Activated effector memory CD4-positive, alpha-beta T cell treated with Interleukin-2 at 50 U/mL for 16 hours (primary cell): ENCODE measurements around the gene GNRHR.
"Not testable (repeated sequence)": the region's sequence is repeated elsewhere in the genome, so short reads cannot be mapped to it uniquely, and the experiment has no call there.

Source experiments
- DNase-seq: peaks from one replicate; pipeline ENCODE4 v3.0.0-alpha.2; 2020

The GNRHR gene

GRCh38 chr4:67727124-67727850 lies 26.9 kb downstream of the GNRHR start:
- DNase-seq: no peak

GRCh38 chr4:67725981-67726380 lies 28.2 kb downstream of the GNRHR start:
- no peak for DNase-seq

GRCh38 chr4:67725132-67725531 lies 29.1 kb downstream of the GNRHR start:
- DNase-seq: no peak

- DNase-seq: no peak
These were observed 30.2 kb downstream of the GNRHR start for GRCh38 chr4:67723949-67724348.

- no peak for DNase-seq
These were observed 30.8 kb downstream of the GNRHR start for GRCh38 chr4:67723341-67723740.

- DNase-seq: no peak
These were observed 32.2 kb downstream of the GNRHR start for GRCh38 chr4:67721770-67722597.

GRCh38 chr4:67721315-67721769 lies 32.8 kb downstream of the GNRHR start:
- DNase-seq: no peak

DNA sequence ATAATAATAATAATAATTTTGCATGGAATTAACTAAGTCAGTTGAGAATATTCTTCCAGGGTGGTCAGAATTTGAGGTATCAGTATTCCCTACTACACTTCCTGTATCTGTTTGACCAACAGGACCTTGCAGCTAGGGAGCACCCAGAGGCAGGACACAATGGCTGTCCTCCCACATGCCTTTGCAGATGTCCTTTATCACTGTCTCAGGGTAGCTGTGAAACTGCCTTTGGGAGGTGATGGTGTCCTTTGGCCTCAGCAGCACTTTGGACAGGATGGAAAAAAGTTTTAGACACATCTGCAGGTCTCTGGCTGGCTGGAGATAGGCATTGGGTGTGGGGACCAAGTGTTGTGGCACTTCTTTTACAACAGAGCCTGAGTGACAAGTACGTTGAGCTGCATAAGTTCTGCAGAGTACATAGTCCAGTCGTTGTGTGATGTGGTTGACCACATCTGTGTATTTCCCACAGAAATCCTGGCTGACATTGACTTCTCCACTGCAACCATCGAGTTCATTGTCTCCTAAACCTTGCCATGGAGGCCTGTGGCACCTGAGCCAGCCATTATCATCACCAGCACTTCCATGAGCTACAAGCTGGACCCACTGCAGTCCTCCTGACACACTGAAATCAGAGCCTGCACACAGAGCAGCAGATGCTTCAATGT lies 34.1 kb downstream of the GNRHR start:
- no peak for DNase-seq

DNA sequence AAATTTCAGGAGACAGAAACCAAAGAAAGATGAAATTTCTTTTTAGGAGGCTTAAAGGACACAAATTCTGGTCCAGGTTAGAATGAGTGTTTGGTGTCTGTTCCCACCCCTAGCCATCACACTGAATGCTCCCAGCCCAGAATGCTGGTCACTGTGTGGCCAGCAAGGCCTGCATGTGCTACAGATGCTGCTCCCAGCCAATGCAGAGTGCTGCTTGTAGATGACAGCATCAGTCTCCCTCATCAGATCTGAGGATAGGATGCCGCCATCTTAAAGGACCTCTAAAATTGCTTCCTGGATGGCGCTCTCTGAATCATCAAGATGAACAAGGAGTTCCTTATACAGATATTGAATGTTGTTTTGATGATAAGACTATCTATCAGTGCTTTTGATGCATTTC lies 35.3 kb downstream of the GNRHR start:
- DNase-seq: no peak

DNA sequence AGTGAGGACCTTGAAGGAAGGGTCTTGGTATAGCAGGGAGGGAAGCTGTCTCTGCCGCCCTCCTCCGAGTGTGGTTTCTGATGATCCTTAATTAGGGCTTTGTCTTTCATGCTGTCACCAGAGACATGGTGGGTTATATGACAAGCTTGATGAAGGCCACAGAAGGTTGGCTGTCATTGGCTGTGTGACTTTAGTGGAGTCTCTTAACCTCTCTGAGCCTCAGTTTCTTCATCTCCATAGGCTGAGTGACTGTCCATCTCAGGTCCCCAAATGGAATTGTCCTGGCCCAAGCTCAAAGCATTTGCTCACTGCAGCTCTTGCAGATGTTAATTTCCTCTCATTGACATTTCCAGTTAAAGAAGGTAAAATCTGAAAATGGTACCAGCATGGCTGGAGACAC lies 36.6 kb downstream of the GNRHR start:
- no peak for DNase-seq

DNA sequence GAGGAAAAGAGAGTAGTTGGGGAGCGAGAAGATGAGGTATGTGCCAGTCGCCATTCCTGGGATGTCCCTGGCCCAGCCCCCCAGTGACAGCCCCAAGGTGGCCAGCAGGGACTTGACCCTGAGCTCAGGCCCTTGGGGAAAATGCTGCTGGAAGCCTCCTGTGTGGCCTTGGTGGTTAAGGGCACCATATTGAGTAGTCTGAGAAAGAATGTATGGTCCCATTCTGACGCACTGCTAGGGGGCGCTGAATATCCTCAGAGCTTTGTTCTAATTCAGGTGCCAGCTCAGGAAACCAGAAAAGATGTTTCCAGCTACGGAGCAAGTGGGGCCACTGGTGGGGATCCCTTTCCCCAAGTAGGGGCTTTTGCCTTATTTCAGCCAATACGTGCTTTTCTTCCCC lies 39.2 kb downstream of the GNRHR start:
- DNase-seq: no peak

- no peak for DNase-seq
These were observed 40.0 kb downstream of the GNRHR start for GRCh38 chr4:67714248-67714583.

- no peak for DNase-seq
These were observed 40.5 kb downstream of the GNRHR start for GRCh38 chr4:67713529-67714247.

GRCh38 chr4:67712650-67713528 lies 41.3 kb downstream of the GNRHR start:
- DNase-seq: no peak

DNA sequence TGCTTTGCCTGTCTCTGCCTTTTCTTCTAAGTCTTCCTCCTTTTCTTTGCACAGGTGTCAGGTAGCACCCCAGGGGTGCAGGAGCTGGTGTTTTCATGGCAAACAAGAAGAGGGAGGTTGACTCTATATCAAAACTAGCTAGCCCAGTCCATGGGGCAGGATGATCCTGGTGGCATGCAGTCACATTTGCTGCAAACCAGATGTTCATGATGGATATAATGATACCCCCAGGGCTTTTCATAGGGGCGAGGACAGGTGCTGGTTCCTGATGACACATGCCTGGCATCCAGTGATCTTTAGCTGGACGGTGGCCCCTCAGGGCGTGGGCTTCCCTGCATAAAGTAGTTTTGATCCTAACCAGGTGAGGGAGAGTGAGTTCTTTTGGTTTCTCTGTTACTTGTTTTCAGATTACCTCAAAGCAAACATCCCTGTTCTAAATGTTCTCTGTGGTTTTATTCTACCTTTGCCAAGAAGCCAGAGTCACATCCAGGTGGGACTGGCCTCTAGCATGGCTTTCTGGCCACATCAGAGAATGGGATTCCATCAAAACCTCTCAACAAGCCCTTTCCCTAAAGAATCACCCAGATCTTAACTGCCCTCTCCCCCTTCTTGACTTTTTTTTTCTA lies 42.1 kb downstream of the GNRHR start:
- DNase-seq: no peak

DNA sequence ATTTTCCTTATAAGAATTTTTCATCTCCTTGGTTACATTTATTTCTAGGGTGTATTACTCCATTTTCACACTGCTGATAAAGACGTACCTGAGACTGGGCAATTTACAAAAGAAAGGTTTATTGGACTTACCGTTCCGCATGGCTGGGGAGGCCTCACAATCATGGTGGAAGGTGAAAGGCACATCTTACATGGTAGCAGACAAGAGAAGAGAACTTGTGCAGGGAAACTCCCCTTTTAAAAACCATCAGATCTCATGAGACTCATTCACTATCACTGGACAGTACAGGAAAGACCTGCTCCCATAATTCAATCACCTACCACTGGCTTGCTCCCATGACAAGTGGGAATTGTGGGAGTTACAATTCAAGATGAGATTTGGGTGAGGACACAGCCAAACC lies 47.5 kb downstream of the GNRHR start:
- DNase-seq: not testable (repeated sequence)

DNA sequence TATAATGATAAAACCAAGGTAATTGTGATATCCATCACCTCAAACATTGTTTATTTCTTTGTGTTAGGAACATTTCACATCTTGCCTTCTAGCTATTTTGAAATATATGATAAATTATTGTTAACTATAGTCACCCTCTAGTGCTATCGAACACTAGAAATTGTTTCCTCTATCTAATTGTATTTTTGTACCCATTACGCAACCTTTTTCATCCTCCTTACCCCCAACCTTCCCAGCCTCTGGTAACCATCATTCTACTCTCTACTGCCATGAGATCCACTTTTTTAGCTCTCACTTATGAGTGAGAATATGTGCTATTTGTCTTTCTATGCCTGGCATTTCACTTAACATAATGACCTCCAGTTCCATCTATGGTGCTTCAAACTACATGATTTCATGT lies 49.3 kb downstream of the GNRHR start:
- DNase-seq: no peak

- DNase-seq: no peak
These were observed 52.0 kb downstream of the GNRHR start for GRCh38 chr4:67702166-67702565.

GRCh38 chr4:67701517-67701850 lies 52.7 kb downstream of the GNRHR start:
- DNase-seq: no peak

DNA sequence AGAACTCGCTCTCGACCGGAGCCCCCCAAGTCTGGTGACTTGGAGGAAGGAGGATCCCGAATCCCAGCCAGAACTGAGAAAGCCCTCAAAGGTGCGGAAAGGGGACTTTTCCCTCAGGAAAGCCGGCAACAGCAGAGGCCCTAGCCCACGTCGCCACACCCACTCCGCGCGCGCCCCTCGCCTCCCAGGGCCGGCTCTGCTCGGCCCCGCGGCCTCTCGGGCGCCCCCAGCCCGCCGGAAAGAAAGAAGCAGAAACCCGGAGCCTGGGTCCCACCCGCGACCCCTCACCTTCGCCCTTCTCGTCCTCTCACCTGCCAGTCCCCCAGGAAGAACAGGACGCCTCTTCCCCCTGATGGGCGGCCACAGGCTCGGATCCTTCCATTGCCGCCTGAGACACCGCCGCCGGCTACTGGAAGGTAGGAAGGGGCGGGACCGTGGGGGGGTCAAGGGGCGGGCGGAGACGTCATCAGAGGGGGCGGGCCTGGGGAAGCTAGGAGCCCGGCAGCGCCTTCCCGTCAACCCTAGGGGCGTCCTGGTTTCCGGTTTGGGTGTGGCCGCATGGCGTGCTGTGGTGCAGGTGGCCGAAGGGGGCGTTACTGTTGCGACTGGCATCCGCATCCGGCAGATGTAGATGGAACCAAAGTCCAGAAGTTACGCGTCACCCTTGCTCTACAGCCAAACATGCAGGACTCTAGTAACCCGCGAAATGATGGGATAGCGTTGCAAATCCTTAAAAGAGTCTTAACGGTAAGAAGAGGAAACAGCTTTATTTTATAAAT lies 53.3 kb downstream of the GNRHR start, which contains the start of gene UBA6:
TSS of gene UBA6 (minus strand) at position 418 of the 779 bp plus-strand sequence. CDS start at position 382, 36 bp downstream.
- DNase-seq: peak; percentile 92
